NOMO-1 (cell line): Measurements from ENCODE around the gene TMEM60.

Experiments
- DNase-seq, 2 experiments: peaks; one replicate each; lab custom pipeline; 2025; ENCODE audit not compliant: unreplicated experiment in 2 of 2; lab: John Stamatoyannopoulos, UW

The TMEM60 gene

DNA sequence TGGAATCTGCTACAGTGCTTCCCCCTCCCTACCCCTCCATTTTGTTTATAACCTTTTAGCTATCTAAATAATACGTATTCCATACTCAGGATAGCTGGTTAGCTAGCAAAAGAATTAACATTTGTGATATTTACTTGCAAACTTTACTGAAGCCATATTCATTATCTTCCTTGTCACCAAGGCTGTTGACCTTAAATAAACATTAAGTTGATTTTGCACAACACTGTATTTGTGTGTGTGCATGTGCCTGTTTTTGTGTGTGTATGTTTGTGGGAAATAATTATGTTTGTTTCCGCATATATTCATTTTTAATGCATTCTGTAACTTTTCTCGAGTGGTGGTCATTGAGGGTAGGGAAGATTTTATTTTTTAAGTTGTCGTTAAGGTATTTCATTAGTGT, 15.9 kb downstream of the TMEM60 start:
- DNase-seq = no peak

DNA sequence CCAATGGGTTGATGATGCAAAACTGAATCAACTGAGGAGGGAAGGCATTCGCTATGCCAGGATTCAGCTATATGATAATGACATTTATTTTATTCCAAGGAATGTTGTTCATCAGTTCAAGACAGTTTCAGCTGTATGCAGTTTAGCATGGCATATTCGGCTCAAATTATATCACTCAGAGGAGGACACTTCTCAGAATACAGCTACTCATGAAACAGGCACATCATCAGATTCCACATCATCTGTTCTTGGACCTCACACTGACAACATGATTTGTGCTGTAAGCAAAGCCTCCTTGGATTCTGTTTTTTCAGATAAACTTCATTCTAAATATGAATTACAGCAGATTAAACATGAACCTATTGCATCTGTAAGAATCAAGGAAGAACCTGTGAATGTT, 19.7 kb downstream of the TMEM60 start:
- no peak for DNase-seq

DNA sequence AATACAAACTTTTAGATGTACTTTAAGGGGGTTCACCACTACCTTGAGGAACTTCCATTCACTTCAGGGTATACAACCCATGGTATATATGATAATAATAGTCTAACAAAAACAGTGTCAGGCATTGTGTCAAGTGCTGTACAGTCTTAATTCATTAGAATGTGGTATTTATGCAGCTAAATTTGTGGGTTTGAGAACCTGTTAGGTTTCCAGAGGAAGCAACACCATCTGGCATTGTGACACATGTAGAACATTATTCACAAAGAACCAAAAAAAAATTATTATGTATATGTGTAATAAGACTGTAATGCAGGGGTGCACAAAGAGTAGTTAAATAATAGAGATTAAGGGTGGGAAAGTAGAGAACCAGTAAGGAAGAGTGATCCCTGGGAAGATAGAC, 26.3 kb downstream of the TMEM60 start:
- DNase-seq = no peak

DNA sequence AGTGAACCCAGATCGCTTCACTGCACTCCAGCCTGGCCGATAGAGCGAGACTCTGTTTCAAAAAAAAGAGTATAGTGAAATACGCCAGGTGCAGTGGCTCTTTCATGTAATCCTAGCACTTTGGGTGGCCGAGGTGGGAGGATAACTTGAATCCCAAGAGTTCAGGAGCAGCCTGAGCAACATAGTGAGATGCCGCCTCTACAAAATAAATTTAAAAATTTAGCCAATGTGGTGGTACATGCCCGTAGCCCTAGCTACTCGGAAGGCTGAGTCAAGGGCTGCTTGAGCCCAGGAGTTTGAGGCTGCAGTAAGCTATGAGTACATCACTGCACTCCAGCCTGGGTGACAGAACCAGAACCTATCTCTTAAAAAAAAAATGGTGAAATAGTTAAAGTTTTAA, 27.9 kb downstream of the TMEM60 start:
- no peak for DNase-seq

DNA sequence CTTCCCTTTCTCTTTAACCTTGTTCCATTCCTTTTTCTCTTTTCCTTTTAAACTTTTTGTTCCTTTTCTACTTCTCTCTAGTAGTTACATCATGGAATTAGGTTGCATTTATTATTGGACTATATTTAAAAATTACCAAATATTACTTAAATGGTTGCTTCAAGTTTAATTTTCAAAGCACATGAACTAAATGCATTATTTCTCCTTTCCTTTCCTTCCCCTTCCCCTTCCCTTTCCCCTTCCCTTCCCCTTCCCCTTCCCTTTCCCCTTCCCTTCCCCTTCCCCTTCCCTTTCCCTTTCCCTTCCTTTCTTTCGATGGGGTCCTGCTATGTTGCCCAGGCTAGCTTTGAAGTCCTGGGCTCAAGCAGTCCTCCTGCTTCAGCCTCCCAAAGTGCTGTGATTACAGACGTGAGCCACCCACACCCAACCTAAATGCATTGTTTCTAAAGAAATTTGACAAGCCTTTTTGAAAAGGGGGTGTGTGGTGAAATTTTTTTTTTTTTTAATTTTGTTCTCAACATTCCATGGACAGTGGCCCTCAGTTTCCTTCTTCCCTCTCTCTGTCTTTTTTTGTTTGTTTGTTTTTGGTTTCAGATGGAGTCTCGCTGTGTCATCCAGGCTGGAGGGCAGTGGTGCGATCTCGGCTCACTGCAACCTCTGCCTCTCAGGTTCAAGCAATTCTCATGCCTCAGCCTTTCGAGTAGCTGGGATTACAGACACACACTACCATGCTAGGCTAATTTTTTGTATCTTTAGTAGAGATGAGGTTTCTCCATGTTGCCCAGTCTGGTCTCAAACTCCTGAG, 31.2 kb downstream of the TMEM60 start:
- DNase-seq = no peak

DNA sequence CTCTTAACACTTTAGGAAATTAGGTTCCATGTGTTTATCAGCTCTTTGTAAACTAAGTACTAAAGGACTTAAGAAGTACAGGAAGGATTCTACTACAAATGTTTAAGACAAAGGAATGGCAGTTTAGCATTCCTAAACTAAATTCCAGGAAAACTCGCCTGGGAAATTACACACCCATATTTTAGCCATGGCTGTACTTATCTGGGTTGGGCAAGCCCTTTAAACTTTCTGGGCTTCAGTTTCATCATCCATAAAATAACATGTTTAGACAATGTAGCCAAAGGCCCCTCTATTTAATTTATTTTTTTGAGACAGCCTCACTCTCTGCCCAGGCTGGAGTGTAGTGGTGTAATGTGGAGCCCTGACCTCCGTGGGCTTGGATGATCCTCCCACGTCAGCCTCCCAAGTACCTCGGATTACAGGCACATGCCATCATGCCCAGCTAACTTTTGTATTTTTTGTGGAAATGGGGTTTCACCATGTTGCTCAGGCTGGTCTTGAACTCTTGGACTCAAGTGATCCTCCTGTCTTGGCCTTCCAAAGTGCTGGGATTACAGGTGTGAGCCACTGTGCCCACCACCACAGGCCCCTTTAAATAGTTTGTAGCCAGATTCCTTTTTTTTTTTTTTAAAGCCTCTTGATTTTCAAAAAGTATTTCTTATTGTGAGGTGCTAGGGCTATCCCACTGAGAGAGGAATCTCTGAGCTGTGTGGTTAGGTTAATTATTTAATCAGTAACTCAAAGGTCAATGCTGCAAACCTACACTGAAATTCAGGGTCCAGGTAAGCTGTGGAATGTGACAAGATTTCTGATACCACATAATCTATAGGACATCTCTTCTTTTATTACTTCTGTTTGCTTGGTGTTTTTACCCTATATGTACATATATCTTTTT, 32.1 kb downstream of the TMEM60 start:
- no peak for DNase-seq

DNA sequence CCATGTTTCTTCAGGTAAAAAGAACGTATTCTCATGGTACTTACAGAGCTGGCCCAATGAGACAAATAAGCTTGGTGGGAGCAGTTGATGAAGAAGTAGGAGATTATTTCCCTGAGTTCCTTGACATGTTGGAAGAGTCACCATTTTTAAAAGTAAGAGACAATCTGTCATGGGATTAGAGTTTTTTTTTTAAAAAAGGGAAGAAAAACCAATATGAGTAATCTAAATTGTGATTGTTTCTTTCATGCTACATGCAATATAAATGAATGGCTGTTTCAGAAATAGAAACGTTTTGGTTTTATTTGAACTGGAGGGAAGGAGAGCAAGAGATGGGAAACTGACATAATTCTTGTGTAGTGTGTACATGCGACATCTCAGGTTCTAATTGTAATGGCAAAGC, 32.8 kb downstream of the TMEM60 start:
- no peak for DNase-seq

DNA sequence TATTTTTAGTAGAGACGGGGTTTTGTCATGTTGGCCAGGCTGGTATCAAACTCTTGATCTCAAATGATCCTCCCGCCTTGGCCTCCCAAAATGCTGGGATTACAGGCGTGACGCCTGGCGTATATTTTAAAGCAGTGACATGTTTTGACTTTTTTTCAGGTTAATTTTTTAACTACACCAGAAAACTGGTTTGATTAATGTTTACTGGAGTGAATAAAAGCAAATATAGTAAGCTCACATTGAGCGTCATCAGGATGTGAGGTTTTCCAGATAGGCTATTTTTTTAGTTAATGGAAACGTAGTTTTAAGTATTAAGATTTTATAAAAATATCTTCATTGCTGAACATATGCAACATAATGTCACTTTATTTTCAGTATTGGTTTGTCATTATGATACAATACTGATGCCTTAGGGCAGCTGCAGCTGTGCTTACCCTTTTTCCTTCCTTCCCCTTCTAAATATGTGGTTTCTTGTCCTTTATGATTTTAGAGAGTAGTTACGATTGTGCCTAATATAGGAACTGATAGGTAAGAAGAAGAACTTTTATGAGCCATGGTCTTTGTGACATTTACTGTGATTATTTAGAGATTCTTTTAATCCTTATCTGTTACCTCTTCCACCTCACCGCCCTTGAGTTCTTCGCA, 37.3 kb downstream of the TMEM60 start:
- peak in 1 of 2 experiments; percentile 32 for DNase-seq

DNA sequence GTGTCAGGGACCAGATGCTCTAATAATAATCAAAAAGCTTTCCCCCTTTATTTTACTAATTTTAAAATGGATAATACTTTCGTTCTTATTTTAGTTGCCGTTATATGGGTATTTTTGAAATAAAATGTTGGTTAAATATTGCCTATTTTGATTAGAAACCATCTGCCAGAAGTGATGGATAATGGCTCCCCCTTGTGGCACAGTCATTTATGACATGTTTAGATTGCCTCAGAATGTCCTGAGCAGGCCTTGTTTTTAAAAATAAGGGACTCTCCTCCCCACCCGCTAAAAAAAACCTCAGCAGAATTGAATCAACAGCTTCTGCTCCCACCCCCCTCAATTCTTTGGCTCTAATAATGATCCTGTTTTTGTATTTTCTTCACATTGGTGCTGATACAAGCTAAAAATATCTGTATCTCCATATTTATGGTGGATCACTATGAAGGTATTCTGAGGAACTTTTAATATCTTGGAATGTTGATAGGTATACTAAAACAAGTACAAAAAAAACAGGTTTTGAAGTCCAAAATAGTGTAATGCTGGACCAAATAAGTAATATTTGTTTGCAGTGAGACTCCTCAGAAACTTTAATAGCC, 38.8 kb downstream of the TMEM60 start:
- peak; percentile 45 to 87 for DNase-seq

DNA sequence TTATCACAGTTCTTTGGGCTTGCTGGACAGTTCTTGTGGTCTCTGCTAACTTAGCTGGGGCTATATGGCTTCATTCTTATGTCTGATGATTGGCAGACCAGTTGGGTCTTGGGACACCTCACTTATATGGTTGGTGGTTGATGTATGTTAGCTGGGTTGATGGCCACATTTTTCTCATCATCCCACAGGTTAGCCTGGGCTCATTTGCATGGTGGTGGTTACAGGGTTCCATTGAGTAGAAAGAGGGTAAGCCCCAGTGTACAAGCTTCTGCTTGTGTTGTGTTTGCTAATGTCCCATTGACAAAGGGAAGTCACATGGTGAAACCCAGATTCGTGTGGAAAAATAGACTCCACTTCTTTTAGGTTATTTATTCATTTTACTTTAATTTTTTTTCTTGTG, 40.6 kb downstream of the TMEM60 start:
- DNase-seq = no peak

DNA sequence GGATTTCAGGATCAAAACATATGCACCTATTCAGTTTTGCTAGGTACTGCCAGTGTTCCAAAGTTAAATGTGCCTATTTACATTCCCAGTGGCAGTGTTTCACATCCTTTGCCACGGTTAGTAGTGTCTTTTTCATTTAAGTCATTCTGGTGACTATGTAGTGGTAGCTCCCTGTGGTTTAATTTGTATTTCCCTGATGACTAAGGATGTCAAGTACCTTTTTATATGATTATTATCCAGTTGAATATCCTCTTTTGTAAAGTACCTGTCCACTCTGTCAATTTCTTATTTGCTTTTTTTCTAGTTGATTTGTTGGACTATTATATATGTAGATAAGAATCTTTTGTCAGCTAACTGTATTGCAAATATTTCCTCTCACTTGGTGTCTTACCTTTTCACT, 45.1 kb downstream of the TMEM60 start:
- no peak for DNase-seq

DNA sequence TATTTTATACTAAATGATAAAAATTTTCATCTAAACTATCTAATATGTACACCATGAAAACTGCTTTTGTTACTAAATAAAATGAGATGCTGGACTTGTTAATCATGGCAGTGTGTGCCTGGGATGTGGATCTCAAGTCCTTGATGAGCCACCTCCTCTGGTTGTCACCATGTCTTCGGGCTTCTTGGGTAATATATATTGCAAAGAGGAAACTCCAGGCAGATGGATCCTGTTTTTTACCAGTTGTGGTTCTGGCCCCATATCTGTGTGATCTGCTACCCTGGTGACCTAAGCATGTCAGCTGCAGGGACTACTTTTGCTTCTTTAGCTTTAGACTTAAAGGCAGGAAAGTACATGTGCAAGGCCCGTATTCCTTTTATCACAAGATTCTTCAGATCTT, 46.2 kb downstream of the TMEM60 start:
- DNase-seq = peak; percentile 94 to 100

DNA sequence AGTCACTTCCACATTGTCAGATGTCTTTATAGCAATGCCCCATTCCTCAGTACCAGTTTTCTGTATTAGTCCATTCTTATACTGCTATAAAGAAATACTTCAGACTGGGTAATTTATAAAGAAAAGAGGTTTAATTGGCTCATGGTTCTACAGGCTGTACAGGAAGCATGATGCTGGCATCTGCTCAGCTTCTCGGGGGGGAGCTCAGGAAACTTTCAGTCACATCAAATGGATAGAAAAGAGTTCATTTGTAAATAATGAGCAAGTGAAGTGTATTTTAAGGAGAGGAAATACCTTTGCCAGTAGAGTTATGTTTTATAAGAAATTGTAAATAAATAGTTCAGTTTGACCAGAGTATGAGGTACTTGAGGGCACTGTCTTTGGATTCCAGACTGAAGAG, 50.5 kb downstream of the TMEM60 start:
- no peak for DNase-seq

DNA sequence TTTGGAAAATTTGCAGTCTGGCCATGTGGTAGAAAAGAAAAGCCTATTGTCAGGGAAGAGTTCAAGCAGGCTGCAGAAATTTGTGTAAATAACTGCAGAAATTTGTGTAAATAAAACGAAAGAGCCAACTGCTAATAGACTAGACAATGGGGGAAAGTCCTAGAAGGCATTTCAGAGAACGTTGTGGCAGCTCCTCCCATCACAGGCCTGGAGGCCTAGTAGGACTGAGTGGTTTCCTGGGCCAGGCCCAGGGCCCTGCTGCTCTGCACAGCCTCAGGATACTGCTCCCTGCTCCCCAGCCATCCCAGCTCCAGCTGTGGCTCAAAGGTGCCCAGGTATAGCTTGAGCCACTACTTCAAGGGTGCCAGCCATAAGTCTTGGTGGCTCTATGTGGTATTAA, 51.1 kb downstream of the TMEM60 start:
- no peak for DNase-seq

DNA sequence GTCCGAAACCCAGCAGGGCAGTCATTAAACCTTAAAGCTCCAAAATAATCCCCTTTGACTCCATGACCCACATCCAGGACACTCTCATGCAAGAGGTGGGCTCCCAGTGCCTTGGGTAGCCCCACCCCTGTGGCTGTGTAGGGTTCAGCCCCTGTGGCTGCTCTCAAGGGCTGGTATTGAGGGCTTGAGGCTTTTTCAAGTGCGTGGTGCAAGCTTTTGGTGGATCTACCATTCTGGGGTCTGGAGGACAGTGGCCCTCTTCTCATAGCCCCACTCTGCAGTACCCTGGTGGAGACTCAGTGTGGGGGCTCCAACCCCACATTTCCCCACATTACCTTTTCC, 51.4 kb downstream of the TMEM60 start:
- DNase-seq = no peak

DNA sequence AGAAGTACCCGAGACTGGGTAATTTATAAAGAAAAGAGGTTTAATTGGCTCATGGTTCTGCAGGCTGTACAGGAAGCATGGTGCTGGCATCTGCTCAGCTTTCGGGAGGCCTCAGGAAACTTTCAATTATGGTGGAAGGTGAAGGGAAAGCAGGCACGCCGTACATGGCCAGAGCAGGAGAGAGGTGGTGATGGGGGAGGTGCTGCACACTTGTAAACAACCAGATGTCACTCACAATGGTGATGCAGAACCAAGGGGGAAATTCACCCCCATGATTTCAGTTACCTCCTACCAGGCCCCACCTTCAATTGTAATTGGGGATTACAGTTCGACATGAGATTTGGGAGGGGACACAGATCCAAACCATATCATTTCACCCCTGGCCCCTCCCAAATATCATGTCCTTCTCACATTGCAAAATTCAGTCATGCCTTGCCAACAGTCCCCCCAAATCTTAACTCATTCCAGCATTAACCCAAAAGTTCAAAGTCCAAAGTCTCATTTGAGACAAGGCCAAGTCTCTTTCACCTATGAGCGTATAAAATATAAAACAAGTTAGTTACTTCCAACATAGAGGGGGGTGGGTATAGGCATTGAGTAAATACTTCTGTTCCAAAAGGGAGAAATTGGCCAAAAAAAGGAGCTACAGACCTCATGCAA, 51.9 kb downstream of the TMEM60 start:
- DNase-seq = no peak

DNA sequence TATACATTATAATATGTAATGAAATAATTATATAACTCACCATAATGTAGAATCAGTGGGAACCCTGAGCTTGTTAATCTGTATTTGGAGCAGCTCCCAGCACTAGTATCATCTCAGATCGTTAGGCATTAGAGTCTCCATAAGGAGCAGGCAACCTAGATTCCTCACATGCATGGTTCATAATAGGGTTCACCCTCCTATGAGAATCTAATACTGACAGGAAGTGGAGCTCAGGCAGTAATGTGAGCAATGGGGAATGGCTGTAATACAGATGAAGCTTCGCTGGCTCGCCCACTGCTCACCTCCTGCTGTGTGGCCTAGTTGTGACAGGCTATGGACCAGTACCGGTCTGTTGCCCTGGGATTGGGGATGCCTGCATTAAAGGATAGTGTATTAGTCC, 52.5 kb downstream of the TMEM60 start:
- no peak for DNase-seq
